Esophagus squamous epithelium (tissue), 5 donors: ENCODE results near the gene SAPCD1. TPM values are rescaled to one million over a fixed set of nuclear protein-coding genes. Genes with fewer than 3 reads are reported as not detected.

Experiments used
- DNase-seq: peaks from one replicate; lab custom pipeline; 2025; lab: John Stamatoyannopoulos, UW
- H3K27ac ChIP-seq, 4 donors: fragments of 200-600 bp; sonication (generic); one replicate each; pipeline ENCODE4 v1.5.1; 2016 to 2019; ENCODE audit warnings: mild to moderate bottlenecking in 1 of 4
- H3K27me3 ChIP-seq, 4 donors: fragments of 200-600 bp; sonication (generic); 1 replicate in 3 of 4; 2 replicates in 1 of 4; pipeline versions ENCODE4 v1.5.1 to v1.6.0; 2017 to 2021; ENCODE audit warnings: antibody characterized with exemption in 1 of 4
- H3K36me3 ChIP-seq, 3 donors: fragments of 200-600 bp; sonication (generic); one replicate each; pipeline ENCODE4 v1.5.1; 2016 to 2019
- H3K4me1 ChIP-seq, 3 donors: fragments of 200-600 bp; sonication (generic); one replicate each; pipeline ENCODE4 v1.5.1; 2017 to 2019
- H3K4me3 ChIP-seq, 4 donors: fragments of 200-600 bp; sonication (generic); 1 replicate in 3 of 4; 2 replicates in 1 of 4; pipeline ENCODE4 v1.5.1; 2016 to 2019; ENCODE audit warnings: mild to moderate bottlenecking in 2 of 4, moderate library complexity in 1 of 4
- H3K9me3 ChIP-seq, 3 donors: fragments of 200-600 bp; sonication (generic); one replicate each; pipeline ENCODE4 v1.5.1; 2016 to 2019
- POLR2A ChIP-seq, 4 donors: fragments of 450-650 bp; IDR thresholded peaks; one replicate each; pipeline ENCODE4 v1.6.1; 2017; ENCODE audit warnings: antibody characterized with exemption in 4 of 4, mild to moderate bottlenecking in 4 of 4, moderate library complexity in 3 of 4
- WGBS, 2 donors: methylation state at CpG; one replicate each; pipeline ENCODE4 v1.1.5; 2018; 5-methylcytosine and 5-hydroxymethylcytosine counted together
- intact Hi-C: fragments of 100-400 bp; cut with DNase I; formaldehyde crosslinking; loops from one replicate; pipeline ENCODE4 v1.15.0; 2022
- total RNA-seq, 4 donors: library from RNA; depleted of rRNA; stranded (reverse); fragments of >200 nt; gene quantifications; one replicate each; pipeline ENCODE4 v1.1.0, GENCODE V29; 2016
- TF ChIP-seq, protein P1 (sequence below), 6 experiments: fragments of 450-650 bp in 4 of 6; fragments of 200-600 bp in 2 of 6; sonication (generic) in 2 of 6; IDR thresholded peaks; one replicate each; pipeline ENCODE4 v1.5.1; 2016 to 2019; ENCODE audit warnings: antibody characterized with exemption in 6 of 6, mild to moderate bottlenecking in 4 of 6, moderate library complexity in 4 of 6
- donor health status: DM: yes; HTN: yes; CAD: no.

SAPCD1 gene
- total RNA-seq, 4 donors from 2014 or later = 0.45 to 2.9 (median 1.1) TPM

DNA sequence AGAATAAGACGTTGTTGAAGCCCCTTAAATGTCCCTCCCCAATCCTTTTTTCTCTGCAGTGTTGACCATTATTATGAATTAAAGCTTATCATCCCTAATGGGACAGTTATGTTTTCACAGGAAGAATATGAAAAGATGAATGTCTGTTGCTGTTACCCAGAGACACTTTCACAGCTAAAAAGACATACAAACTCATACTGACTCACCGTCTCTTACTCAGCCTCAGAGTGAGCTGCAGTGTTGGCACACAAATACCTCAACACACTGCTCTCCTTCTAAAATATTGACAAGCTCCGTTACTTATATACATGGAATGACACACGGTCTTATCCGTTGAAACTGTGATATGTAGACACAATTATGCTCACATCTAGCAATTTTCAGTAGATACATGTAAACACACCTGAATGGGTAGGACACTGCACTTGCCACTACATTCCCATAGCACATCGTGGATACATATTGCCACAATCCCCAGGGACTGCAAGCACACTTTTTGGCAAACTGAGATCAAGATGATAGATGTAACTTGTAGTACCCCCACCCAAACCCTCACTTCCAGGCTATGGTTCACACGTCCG lies 9.6 kb upstream of the SAPCD1 start:
- no peaks in the 10 kb centered on the region for H3K4me1 ChIP-seq
- no peaks in the 10 kb centered on the region for H3K27me3 ChIP-seq
- no peaks in the 10 kb centered on the region for H3K9me3 ChIP-seq
- TF ChIP-seq POLR2A (IDR thresholded peaks at IDR 0.05) = no peak
- TF ChIP-seq, protein P1, sequence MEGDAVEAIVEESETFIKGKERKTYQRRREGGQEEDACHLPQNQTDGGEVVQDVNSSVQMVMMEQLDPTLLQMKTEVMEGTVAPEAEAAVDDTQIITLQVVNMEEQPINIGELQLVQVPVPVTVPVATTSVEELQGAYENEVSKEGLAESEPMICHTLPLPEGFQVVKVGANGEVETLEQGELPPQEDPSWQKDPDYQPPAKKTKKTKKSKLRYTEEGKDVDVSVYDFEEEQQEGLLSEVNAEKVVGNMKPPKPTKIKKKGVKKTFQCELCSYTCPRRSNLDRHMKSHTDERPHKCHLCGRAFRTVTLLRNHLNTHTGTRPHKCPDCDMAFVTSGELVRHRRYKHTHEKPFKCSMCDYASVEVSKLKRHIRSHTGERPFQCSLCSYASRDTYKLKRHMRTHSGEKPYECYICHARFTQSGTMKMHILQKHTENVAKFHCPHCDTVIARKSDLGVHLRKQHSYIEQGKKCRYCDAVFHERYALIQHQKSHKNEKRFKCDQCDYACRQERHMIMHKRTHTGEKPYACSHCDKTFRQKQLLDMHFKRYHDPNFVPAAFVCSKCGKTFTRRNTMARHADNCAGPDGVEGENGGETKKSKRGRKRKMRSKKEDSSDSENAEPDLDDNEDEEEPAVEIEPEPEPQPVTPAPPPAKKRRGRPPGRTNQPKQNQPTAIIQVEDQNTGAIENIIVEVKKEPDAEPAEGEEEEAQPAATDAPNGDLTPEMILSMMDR (IDR thresholded peaks at IDR 0.05) = no peak
- peaks cover 0 to under 1% (median 0%) of the 10 kb centered on the region in 3 donors for H3K36me3 ChIP-seq
- intact Hi-C loops = no loop called here
- WGBS, 2 donors = 57 to 83% methylated on average over 8 of the region's 8 CpGs
- H3K27ac ChIP-seq = no peak overlapping the region
- H3K4me3 ChIP-seq = no peak overlapping the region
- no peak for DNase-seq

DNA sequence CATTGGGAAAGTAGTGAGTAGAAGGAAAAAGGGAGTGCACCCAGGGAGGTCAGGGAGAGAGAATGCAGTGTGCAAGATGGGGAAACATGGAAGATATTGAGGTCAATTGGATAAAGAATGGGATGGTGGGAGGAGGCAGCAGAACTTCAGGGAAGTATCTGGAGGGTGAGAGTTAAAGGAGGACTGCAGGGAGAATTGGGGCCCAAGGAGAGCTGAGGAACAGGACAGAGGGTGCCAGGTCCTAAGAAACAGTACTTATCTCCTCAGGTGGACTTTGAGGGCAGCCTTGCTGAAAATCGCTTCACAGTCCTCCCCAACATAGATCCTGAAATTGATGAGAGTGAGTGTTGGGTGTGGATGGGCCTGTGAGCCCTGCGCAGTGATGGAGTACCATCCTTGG lies 4.2 kb upstream of the SAPCD1 start:
- WGBS, 2 donors = 100% methylated on average over 2 of the region's 2 CpGs
- Histone ChIP-seq H3K9me3 (no peaks in the 10 kb centered on the region), H3K27ac (no peak overlapping the region), H3K36me3 (peaks cover 0 to 22% (median 0%) of the 10 kb centered on the region in 3 donors), H3K4me3 (no peak overlapping the region), H3K4me1 (peaks cover 0 to 4% (median under 1%) of the 10 kb centered on the region in 3 donors), H3K27me3 (no peaks in the 10 kb centered on the region)
- intact Hi-C loops = no loop called here
- TF ChIP-seq POLR2A (IDR thresholded peaks at IDR 0.05) = no peak
- TF ChIP-seq, protein P1 (IDR thresholded peaks at IDR 0.05) = no peak
- no peak for DNase-seq

DNA sequence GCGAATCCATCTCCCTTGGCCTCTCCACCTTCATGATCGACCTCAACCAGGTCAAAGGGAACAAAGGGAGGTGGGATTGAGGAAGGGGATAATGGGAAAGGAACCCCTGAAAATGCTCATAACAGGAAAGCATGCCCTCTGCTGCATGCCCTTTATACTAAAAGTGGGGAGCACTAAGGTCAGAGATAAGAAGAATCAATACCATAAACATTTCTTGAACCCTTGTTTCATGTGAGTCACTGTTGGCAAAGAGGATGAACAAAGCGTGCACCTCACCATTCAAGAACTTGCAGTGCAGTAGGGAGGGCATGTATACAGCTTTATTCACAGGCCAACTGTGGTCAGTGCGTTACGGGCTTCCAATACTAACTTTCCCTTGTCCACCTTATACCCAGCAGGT lies 1.7 kb upstream of the SAPCD1 start:
- intact Hi-C loops = no loop called here
- no peak for DNase-seq

DNA sequence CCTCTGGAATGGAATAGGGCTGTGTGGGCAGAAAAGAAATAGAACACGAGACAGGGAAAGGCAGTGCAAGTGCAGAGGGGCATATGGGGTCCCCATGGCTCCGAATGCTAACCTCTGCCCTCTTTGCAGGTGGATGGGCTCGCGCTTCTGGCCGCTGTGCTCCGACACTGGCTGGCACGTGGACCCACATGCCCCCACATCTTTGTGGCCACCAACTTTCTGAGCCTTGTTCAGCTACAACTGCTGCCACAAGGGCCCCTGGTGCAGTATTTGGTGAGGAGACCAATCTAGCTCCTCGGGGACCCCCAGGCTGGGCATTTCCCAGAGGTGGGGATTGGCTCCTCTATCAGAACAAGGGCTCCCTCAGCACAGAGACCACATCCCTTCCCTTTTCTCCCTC lies 1.1 kb upstream of the SAPCD1 start:
- Histone ChIP-seq H3K27me3 (no peaks in the 10 kb centered on the region), H3K4me3 (no peak overlapping the region), H3K4me1 (peaks cover 0 to 25% (median 3%) of the 10 kb centered on the region in 3 donors), H3K36me3 (peaks cover 0 to 22% (median 0%) of the 10 kb centered on the region in 3 donors), H3K27ac (no peak overlapping the region), H3K9me3 (no peaks in the 10 kb centered on the region)
- no peak for DNase-seq
- intact Hi-C loops = no loop called here
- WGBS, 2 donors = 92 to 96% methylated on average over 7 to 8 of the region's 8 CpGs
- TF ChIP-seq POLR2A (IDR thresholded peaks at IDR 0.05) = no peak
- TF ChIP-seq, protein P1 (IDR thresholded peaks at IDR 0.05) = no peak

More for the DNA sequence above, 1.7 kb upstream of the SAPCD1 start:
- H3K27me3 ChIP-seq = no peaks in the 10 kb centered on the region
- H3K27ac ChIP-seq = no peak overlapping the region
- H3K36me3 ChIP-seq = peaks cover 0 to 22% (median 0%) of the 10 kb centered on the region in 3 donors
- TF ChIP-seq, protein P1 (IDR thresholded peaks at IDR 0.05) = no peak
- no peak for TF ChIP-seq POLR2A (IDR thresholded peaks at IDR 0.05)
- WGBS, 2 donors = 93 to 96% methylated on average over 3 to 5 of the region's 5 CpGs
- no peak overlapping the region for H3K4me3 ChIP-seq
- peaks cover 0 to 20% (median 3%) of the 10 kb centered on the region in 3 donors for H3K4me1 ChIP-seq
- no peaks in the 10 kb centered on the region for H3K9me3 ChIP-seq

DNA sequence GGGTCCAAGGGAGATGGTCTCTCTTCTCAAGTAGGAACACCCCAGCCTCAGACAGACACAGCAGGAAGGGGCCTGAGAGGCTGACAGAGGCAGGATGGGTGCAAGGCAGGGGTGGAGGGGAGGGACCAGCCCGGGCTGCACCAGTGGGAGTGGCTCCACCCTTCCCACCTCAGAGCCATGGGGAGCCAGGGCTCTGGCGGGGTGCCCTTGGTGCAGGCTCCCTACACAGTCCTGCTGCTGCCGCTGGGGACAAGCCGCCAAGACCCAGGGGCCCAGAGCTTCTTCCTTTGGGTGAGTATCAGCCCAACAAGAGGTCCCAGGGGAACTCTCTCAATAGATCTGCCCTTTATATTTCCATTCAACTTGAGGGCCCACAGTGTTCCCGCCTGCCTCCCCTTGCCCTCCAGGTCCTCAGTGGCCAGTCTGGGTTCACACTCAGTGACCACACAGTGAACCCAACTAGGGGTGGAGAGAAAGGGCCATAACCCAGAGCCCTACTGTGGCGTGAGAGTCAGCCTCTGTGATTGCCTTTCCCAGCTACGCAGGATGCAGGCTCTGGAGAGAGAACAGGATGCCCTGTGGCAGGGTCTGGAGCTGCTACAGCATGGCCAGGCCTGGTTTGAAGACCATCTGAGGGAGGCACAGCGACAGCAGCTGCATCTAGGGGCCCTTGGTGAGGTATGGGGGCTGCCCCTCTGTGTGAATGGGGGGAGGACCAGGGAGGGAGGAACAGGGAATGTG lies 592 bp downstream of the SAPCD1 start:
- Histone ChIP-seq H3K4me1 (peaks cover 0 to 28% (median 3%) of the 10 kb centered on the region in 3 donors), H3K4me3 (no peak overlapping the region), H3K36me3 (peaks cover 0 to 22% (median 0%) of the 10 kb centered on the region in 3 donors), H3K9me3 (no peaks in the 10 kb centered on the region), H3K27me3 (no peaks in the 10 kb centered on the region), H3K27ac (peak overlapping the region in 2 of 4 donors; percentile 33 to 49)
- WGBS, 2 donors = 62 to 78% methylated on average over 2 to 4 of the region's 8 CpGs
- TF ChIP-seq, protein P1 (IDR thresholded peaks at IDR 0.05) = no peak
- TF ChIP-seq POLR2A (IDR thresholded peaks at IDR 0.05) = no peak
- no peak for DNase-seq
- intact Hi-C loops = no loop called here
